Loucy (cell line): ENCODE results near the gene COL9A1.

Source experiments
- EZH2phosphoT487 ChIP-seq: fragments of 200-600 bp; IDR thresholded peaks from 2 replicates; pipeline ENCODE4 v1.6.1; 2018; ENCODE audit warnings: antibody characterized with exemption, mild to moderate bottlenecking, moderate library complexity, borderline replicate concordance
- TF ChIP-seq, protein P1 (sequence below): fragments of 200-600 bp; sonication (generic); conservative IDR thresholded peaks from 2 replicates; pipeline ENCODE4 v1.5.1; 2014; ENCODE audit warnings: mild to moderate bottlenecking, antibody characterized with exemption, low read length

DNA sequence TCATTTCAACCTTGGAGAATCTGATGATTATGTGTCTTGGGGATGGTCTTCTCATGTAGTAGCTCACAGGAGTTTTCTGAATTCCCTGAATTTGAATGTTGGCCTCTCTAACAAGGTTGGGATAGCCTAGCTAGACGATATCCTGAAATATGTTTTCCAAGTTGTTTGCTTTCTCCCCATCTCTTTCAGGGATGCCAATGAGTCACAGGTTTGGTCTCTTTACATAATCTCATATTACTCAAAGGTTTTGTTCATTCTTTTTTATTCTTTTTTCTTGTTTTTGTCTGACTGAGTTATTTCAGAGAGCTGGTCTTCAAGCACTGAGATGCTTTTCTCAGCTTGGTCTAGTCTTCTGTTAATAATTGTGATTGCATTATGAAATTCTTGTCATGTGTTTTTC is 42.7 kb upstream of the COL9A1 start:
- TF ChIP-seq, protein P1, sequence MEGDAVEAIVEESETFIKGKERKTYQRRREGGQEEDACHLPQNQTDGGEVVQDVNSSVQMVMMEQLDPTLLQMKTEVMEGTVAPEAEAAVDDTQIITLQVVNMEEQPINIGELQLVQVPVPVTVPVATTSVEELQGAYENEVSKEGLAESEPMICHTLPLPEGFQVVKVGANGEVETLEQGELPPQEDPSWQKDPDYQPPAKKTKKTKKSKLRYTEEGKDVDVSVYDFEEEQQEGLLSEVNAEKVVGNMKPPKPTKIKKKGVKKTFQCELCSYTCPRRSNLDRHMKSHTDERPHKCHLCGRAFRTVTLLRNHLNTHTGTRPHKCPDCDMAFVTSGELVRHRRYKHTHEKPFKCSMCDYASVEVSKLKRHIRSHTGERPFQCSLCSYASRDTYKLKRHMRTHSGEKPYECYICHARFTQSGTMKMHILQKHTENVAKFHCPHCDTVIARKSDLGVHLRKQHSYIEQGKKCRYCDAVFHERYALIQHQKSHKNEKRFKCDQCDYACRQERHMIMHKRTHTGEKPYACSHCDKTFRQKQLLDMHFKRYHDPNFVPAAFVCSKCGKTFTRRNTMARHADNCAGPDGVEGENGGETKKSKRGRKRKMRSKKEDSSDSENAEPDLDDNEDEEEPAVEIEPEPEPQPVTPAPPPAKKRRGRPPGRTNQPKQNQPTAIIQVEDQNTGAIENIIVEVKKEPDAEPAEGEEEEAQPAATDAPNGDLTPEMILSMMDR: no peak
- no peak for TF ChIP-seq EZH2phosphoT487
